ENCODE results near the gene TEAD4.

DNA sequence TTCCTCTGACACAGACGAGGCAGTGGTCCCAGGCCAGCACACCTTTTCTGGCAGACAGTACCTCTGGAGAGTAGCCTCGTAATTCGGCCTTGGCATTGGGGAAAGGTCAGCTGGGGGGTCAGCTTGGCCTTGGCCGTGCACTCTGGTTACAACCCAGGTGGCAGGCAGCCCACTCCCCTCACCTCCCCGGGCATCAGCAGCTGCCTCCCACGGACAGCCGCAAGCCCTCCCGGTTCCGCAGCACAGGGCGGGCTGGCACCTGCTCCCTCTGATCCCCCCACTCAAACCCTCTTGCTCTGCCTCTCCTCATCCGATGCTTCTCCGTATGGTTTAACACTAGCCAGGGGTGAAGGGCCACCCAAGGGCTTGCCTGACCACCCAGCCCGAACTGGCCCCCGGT lies 50.6 kb downstream of the TEAD4 start:
- TF ChIP-seq GATA2 (IDR thresholded peaks at IDR 0.05; ENCODE audit: low read depth, low read length): no peak
- no peak for TF ChIP-seq GATA3 (IDR thresholded peaks at IDR 0.05; ENCODE audit: low read depth, low read length)
